ENCODE data around the gene DLX2.

The DLX2 gene

DNA sequence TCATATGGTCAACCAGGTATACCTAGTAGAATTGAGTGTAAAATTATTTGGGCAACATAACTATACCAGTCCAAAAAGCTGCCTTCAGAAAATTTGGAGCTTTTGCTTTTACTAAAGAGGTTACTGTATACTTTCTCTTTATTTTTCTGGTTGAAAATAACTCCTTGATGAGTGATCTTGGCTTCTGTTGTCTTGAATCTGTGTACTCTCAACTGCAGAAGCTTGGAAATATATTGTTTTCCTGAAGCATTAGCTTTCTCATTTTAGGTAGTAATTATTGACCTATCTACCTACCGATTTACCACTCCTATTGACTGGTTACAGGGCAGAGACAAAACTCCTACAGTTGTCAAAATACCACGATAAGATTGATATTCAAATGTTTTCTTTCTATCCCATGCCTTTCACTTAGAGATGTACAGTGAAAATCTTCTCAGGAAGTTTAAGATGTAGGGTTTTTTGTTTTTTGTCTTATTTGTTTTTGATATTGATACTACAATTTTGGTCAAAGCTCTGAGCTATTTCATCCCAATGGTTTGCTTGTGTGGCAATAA is 53.1 kb downstream of the DLX2 start:
- DNase-seq, result peak; percentile 58

All from OCI-M1 (cell line).